ENCODE data around the gene ANKRD45.
"Not testable (repeated sequence)": the region's sequence is repeated elsewhere in the genome, so short reads cannot be mapped to it uniquely, and the experiment has no call there.

The ANKRD45 gene

GRCh38 chr1:173642450-173643139, 27.1 kb downstream of the ANKRD45 start:
- not testable (repeated sequence) for DNase-seq

GRCh38 chr1:173639102-173639501, 30.5 kb downstream of the ANKRD45 start:
- DNase-seq, result no peak

GRCh38 chr1:173638043-173639021, 31.3 kb downstream of the ANKRD45 start:
- no peak for DNase-seq

- not testable (repeated sequence) for DNase-seq
Measured at GRCh38 chr1:173637236-173638042, 32.2 kb downstream of the ANKRD45 start.

- DNase-seq, result no peak
Measured at GRCh38 chr1:173635116-173635515, 34.5 kb downstream of the ANKRD45 start, which contains the start of gene TEX50. TSS of gene TEX50 (plus strand) at chr1:173635338. CDS start at chr1:173635522, 184 bp downstream.

GRCh38 chr1:173628888-173629287, 40.8 kb downstream of the ANKRD45 start:
- no peak for DNase-seq

GRCh38 chr1:173627269-173627668, 42.4 kb downstream of the ANKRD45 start:
- no peak for DNase-seq

- no peak for DNase-seq
Measured at GRCh38 chr1:173616859-173617258, 52.8 kb downstream of the ANKRD45 start.

- DNase-seq, result not testable (repeated sequence)
Measured at GRCh38 chr1:173613086-173613485, 56.6 kb downstream of the ANKRD45 start.

- DNase-seq, result no peak
Measured at GRCh38 chr1:173608503-173609216, 61.0 kb downstream of the ANKRD45 start.

GRCh38 chr1:173603056-173603591, 66.5 kb downstream of the ANKRD45 start, which contains the start of gene SLC9C2:
TSS of gene SLC9C2 (minus strand) at chr1:173603072. CDS start at chr1:173601776, 1,296 bp downstream.
- DNase-seq, result no peak

- no peak for DNase-seq
Measured at GRCh38 chr1:173601588-173601987, 68.1 kb downstream of the ANKRD45 start.

- DNase-seq, result no peak
Measured at GRCh38 chr1:173596097-173596825, 73.4 kb downstream of the ANKRD45 start.

GRCh38 chr1:173591138-173591537, 78.5 kb downstream of the ANKRD45 start:
- not testable (repeated sequence) for DNase-seq

- no peak for DNase-seq
Measured at GRCh38 chr1:173590557-173590956, 79.1 kb downstream of the ANKRD45 start.

GRCh38 chr1:173581383-173582079, 88.1 kb downstream of the ANKRD45 start:
- DNase-seq, result no peak

- DNase-seq, result no peak
Measured at GRCh38 chr1:173580658-173581057, 89.0 kb downstream of the ANKRD45 start.

- DNase-seq, result no peak
Measured at GRCh38 chr1:173580071-173580470, 89.6 kb downstream of the ANKRD45 start.

GRCh38 chr1:173573596-173573995, 96.1 kb downstream of the ANKRD45 start:
- no peak for DNase-seq

- DNase-seq, result no peak
Measured at GRCh38 chr1:173572201-173572873, 97.3 kb downstream of the ANKRD45 start.
